ENCODE results near the gene CHID1. TPM values are rescaled to one million over a fixed set of nuclear protein-coding genes. Genes with fewer than 3 reads are reported as not detected.

CHID1 gene
- total and polyA plus RNA-seq, 2 of the 4 experiments (the other 2 are of a cell fraction), result 34.2 to 121 TPM

GRCh38 chr11:928786-929185 is 18.2 kb upstream of the CHID1 start:
- no peak for ATAC-seq (ENCODE audit: low read depth)
- DNase-seq, result no peak
- no peak overlapping the region for H2BK5ac ChIP-seq (ENCODE audit: low read depth, low read length, poor library complexity, severe bottlenecking)
- no TSS peak for BruUV-seq (replicated peaks)
- H3K9me1 ChIP-seq (ENCODE audit: insufficient read depth, low read length), result peaks cover 19% of the 10 kb centered on the region
- H3K14ac ChIP-seq (replicated peaks; ENCODE audit: low read depth, low read length), result no peak overlapping the region
- H3K23ac ChIP-seq (ENCODE audit: low read depth, low read length), result no peak overlapping the region
- H2AK5ac ChIP-seq (ENCODE audit: low read depth, low read length), result no peak overlapping the region
- H4K8ac ChIP-seq (ENCODE audit: low read depth in 2 of 2, low read length in 2 of 2), result no peak overlapping the region
- no peak overlapping the region for H3K27ac ChIP-seq (ENCODE audit: insufficient read depth, low read length)
- no peak overlapping the region for H3K56ac ChIP-seq (ENCODE audit: extremely low read depth, insufficient read depth, low read length)
- H2BK120ac ChIP-seq (ENCODE audit: low read depth, low read length), result no peak overlapping the region
- peaks cover 68% of the 10 kb centered on the region for H4K20me1 ChIP-seq (ENCODE audit: insufficient read depth, low read length)
- no peaks in the 10 kb centered on the region for H3K9me3 ChIP-seq (ENCODE audit: control insufficient read depth, insufficient read depth, low read length)
- POLR2A ChIA-PET (ENCODE audit: unreplicated experiment), result no interaction called here
- H3K27me3 ChIP-seq (ENCODE audit: control insufficient read depth, insufficient read depth, low read length), result no peaks in the 10 kb centered on the region
- no peak overlapping the region for H3K4ac ChIP-seq (ENCODE audit: low read depth, low read length)
- no peak overlapping the region for H2AFZ ChIP-seq (replicated peaks; ENCODE audit: low read length, poor library complexity)
- no peak overlapping the region for H3K4me2 ChIP-seq (ENCODE audit: low read depth, low read length)
- H3K4me3 ChIP-seq (ENCODE audit: insufficient read depth, low read depth, low read length), result no peak overlapping the region
- H3K9ac ChIP-seq (ENCODE audit: low read depth, low read length), result no peak overlapping the region
- CTCF ChIA-PET, result no interaction called here
- H4K91ac ChIP-seq (ENCODE audit: insufficient read depth, low read depth, low read length), result no peak overlapping the region
- H3K36me3 ChIP-seq (ENCODE audit: control insufficient read depth, insufficient read depth, low read length), result peaks cover 12% of the 10 kb centered on the region
- H2BK15ac ChIP-seq (ENCODE audit: low read depth, low read length), result no peak overlapping the region
- TF ChIP-seq NFE2L2 (IDR thresholded peaks at IDR 0.05; ENCODE audit: low read depth, low read length) (no peak), POLR2A (IDR thresholded peaks at IDR 0.05; ENCODE audit: low read depth, low read length) (no peak), MAFK (IDR thresholded peaks at IDR 0.05; ENCODE audit: low read depth, low read length) (no peak), MXI1 (IDR thresholded peaks at IDR 0.05; ENCODE audit: borderline replicate concordance, low read depth, low read length) (no peak), RAD21 (IDR thresholded peaks at IDR 0.05; ENCODE audit: low read length) (no peak), CEBPB (IDR thresholded peaks at IDR 0.05; ENCODE audit: low read depth, low read length) (no peak), BHLHE40 (IDR thresholded peaks at IDR 0.05; ENCODE audit: low read depth, low read length) (no peak), RCOR1 (IDR thresholded peaks at IDR 0.05; ENCODE audit: insufficient replicate concordance, low read length) (no peak), FOS (IDR thresholded peaks at IDR 0.05; ENCODE audit: low read depth, low read length) (no peak), CHD1 (IDR thresholded peaks at IDR 0.05; ENCODE audit: low read depth, low read length) (no peak), USF2 (IDR thresholded peaks at IDR 0.05; ENCODE audit: low read depth, low read length) (no peak), SMC3 (IDR thresholded peaks at IDR 0.05; ENCODE audit: low read depth, low read length) (no peak), MAZ (IDR thresholded peaks at IDR 0.05; ENCODE audit: borderline replicate concordance, low read depth, low read length) (no peak)
- TF ChIP-seq, protein P1, sequence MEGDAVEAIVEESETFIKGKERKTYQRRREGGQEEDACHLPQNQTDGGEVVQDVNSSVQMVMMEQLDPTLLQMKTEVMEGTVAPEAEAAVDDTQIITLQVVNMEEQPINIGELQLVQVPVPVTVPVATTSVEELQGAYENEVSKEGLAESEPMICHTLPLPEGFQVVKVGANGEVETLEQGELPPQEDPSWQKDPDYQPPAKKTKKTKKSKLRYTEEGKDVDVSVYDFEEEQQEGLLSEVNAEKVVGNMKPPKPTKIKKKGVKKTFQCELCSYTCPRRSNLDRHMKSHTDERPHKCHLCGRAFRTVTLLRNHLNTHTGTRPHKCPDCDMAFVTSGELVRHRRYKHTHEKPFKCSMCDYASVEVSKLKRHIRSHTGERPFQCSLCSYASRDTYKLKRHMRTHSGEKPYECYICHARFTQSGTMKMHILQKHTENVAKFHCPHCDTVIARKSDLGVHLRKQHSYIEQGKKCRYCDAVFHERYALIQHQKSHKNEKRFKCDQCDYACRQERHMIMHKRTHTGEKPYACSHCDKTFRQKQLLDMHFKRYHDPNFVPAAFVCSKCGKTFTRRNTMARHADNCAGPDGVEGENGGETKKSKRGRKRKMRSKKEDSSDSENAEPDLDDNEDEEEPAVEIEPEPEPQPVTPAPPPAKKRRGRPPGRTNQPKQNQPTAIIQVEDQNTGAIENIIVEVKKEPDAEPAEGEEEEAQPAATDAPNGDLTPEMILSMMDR (conservative IDR thresholded peaks at IDR 0.05; ENCODE audit: low read depth, low read length), result no peak
- TF ChIP-seq, protein P2, sequence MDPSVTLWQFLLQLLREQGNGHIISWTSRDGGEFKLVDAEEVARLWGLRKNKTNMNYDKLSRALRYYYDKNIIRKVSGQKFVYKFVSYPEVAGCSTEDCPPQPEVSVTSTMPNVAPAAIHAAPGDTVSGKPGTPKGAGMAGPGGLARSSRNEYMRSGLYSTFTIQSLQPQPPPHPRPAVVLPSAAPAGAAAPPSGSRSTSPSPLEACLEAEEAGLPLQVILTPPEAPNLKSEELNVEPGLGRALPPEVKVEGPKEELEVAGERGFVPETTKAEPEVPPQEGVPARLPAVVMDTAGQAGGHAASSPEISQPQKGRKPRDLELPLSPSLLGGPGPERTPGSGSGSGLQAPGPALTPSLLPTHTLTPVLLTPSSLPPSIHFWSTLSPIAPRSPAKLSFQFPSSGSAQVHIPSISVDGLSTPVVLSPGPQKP (IDR thresholded peaks at IDR 0.05; ENCODE audit: borderline replicate concordance, low read depth, low read length), result no peak
- intact Hi-C loops (cut with micrococcal nuclease), result no loop called here
- peaks cover 8% of the 10 kb centered on the region for H3K4me1 ChIP-seq (ENCODE audit: control insufficient read depth, insufficient read depth, low read length)
- 100% methylated on average over 3 of the region's 8 CpGs; no CpG with 5 or more reads in 1 of the 2 experiments for WGBS, 2 experiments (ENCODE audit: extremely low coverage in 2 of 2, insufficient read length in 1 of 2)
- in situ Hi-C loops (cut with MboI; ENCODE audit: low sequenced_read_pairs), result no loop called here
- H2BK20ac ChIP-seq (ENCODE audit: low read depth, low read length), result no peak overlapping the region
- H4K5ac ChIP-seq (ENCODE audit: low read depth, low read length), result no peak overlapping the region
- no peak overlapping the region for H3K18ac ChIP-seq (ENCODE audit: low read depth, low read length)
- dilution Hi-C loops (cut with HindIII; ENCODE audit: low sequenced_read_pairs, unreplicated experiment), result no loop called here
- H2AK9ac ChIP-seq (replicated peaks; ENCODE audit: low read depth, low read length, poor library complexity), result no peak overlapping the region
- peaks cover 15 to 71% of the 10 kb centered on the region in 2 experiments for H3K79me1 ChIP-seq (ENCODE audit: low read depth in 1 of 2, low read length in 2 of 2)
